PFSK-1 (cell line): ENCODE data around the gene SLC35A4.

Source experiments
- FOXP2 ChIP-seq: optimal IDR thresholded peaks from 2 replicates; pipeline ENCODE3; 2011; ENCODE audit warnings: borderline replicate concordance, control low read depth, inconsistent platforms; ENCODE audit not compliant: insufficient read depth; ENCODE audit errors: extremely low read length, extremely low read depth
- POLR2AphosphoS5 ChIP-seq: IDR thresholded peaks from 2 replicates; pipeline ENCODE4 v1.6.1; 2012; ENCODE audit warnings: low read depth, mild to moderate bottlenecking, control low read depth, low read length, moderate library complexity
- SIN3A ChIP-seq: IDR thresholded peaks from 2 replicates; pipeline ENCODE4 v1.6.1; 2012; ENCODE audit warnings: mild to moderate bottlenecking, low read length, moderate library complexity, borderline replicate concordance; ENCODE audit not compliant: insufficient read depth
- TAF1 ChIP-seq: IDR thresholded peaks from 2 replicates; pipeline ENCODE4 v1.6.1; 2012; ENCODE audit warnings: low read length, control low read depth, borderline replicate concordance; ENCODE audit not compliant: insufficient read depth
- TF ChIP-seq, protein P1 (sequence below), 2 experiments: IDR thresholded peaks; 2 replicates each; pipeline versions ENCODE4 v1.6.1 to v1.8.0; 2011 to 2012; ENCODE audit warnings: low read depth in 2 of 2, low read length in 2 of 2, control low read depth in 1 of 2, inconsistent platforms in 1 of 2, mild to moderate bottlenecking in 1 of 2, moderate library complexity in 1 of 2; ENCODE audit not compliant: insufficient read depth in 1 of 2

The SLC35A4 gene

DNA sequence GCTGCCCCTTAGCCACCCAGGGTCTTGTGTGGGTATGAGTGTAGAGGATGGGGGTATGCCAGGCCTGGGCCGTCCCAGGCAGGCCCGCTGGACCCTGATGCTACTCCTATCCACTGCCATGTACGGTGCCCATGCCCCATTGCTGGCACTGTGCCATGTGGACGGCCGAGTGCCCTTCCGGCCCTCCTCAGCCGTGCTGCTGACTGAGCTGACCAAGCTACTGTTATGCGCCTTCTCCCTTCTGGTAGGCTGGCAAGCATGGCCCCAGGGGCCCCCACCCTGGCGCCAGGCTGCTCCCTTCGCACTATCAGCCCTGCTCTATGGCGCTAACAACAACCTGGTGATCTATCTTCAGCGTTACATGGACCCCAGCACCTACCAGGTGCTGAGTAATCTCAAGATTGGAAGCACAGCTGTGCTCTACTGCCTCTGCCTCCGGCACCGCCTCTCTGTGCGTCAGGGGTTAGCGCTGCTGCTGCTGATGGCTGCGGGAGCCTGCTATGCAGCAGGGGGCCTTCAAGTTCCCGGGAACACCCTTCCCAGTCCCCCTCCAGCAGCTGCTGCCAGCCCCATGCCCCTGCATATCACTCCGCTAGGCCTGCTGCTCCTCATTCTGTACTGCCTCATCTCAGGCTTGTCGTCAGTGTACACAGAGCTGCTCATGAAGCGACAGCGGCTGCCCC, 2.6 kb downstream of the SLC35A4 start:
- TF ChIP-seq, protein P1, sequence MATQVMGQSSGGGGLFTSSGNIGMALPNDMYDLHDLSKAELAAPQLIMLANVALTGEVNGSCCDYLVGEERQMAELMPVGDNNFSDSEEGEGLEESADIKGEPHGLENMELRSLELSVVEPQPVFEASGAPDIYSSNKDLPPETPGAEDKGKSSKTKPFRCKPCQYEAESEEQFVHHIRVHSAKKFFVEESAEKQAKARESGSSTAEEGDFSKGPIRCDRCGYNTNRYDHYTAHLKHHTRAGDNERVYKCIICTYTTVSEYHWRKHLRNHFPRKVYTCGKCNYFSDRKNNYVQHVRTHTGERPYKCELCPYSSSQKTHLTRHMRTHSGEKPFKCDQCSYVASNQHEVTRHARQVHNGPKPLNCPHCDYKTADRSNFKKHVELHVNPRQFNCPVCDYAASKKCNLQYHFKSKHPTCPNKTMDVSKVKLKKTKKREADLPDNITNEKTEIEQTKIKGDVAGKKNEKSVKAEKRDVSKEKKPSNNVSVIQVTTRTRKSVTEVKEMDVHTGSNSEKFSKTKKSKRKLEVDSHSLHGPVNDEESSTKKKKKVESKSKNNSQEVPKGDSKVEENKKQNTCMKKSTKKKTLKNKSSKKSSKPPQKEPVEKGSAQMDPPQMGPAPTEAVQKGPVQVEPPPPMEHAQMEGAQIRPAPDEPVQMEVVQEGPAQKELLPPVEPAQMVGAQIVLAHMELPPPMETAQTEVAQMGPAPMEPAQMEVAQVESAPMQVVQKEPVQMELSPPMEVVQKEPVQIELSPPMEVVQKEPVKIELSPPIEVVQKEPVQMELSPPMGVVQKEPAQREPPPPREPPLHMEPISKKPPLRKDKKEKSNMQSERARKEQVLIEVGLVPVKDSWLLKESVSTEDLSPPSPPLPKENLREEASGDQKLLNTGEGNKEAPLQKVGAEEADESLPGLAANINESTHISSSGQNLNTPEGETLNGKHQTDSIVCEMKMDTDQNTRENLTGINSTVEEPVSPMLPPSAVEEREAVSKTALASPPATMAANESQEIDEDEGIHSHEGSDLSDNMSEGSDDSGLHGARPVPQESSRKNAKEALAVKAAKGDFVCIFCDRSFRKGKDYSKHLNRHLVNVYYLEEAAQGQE (IDR thresholded peaks at IDR 0.05; ENCODE audit: insufficient read depth in 1 of 2, low read depth in 2 of 2, low read length in 2 of 2) = no peak
- TF ChIP-seq FOXP2 (no peak), POLR2AphosphoS5 (no peak), TAF1 (no peak), SIN3A (no peak)

DNA sequence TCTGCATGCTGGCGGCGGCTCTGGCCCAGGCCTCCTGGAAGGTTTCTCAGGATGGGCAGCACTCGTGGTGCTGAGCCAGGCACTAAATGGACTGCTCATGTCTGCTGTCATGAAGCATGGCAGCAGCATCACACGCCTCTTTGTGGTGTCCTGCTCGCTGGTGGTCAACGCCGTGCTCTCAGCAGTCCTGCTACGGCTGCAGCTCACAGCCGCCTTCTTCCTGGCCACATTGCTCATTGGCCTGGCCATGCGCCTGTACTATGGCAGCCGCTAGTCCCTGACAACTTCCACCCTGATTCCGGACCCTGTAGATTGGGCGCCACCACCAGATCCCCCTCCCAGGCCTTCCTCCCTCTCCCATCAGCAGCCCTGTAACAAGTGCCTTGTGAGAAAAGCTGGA, 3.2 kb downstream of the SLC35A4 start:
- TF ChIP-seq, protein P1 (IDR thresholded peaks at IDR 0.05; ENCODE audit: insufficient read depth in 1 of 2, low read depth in 2 of 2, low read length in 2 of 2) = no peak
- TF ChIP-seq FOXP2 (no peak), SIN3A (no peak), TAF1 (no peak), POLR2AphosphoS5 (no peak)

GRCh38 chr5:140568443-140569063, 3.9 kb downstream of the SLC35A4 start:
- TF ChIP-seq, protein P1 (IDR thresholded peaks at IDR 0.05; ENCODE audit: insufficient read depth in 1 of 2, low read depth in 2 of 2, low read length in 2 of 2) = no peak
- TF ChIP-seq FOXP2 = no peak
- TF ChIP-seq TAF1 = no peak
- no peak for TF ChIP-seq POLR2AphosphoS5
- no peak for TF ChIP-seq SIN3A

- TF ChIP-seq, protein P1 (IDR thresholded peaks at IDR 0.05; ENCODE audit: insufficient read depth in 1 of 2, low read depth in 2 of 2, low read length in 2 of 2) = no peak
- TF ChIP-seq SIN3A = no peak
- no peak for TF ChIP-seq POLR2AphosphoS5
- no peak for TF ChIP-seq FOXP2
- no peak for TF ChIP-seq TAF1
Observed at GRCh38 chr5:140569197-140569596, 4.6 kb downstream of the SLC35A4 start.
